ENCODE data around the gene NCBP3.

NCBP3 gene

GRCh38 chr17:3845621-3846436 lies at the start of gene NCBP3:
NCBP3 (minus strand) TSS chr17:3846246; CDS start chr17:3846223, 23 bp downstream.
- Histone ChIP-seq H3K4me3 (ENCODE audit: low read length) (peak within 1 kb of the TSS; percentile 89), H3K27me3 (ENCODE audit: insufficient read depth, low read length) (no peaks in the 10 kb centered on the region), H3K9me3 (ENCODE audit: low read length) (no peaks in the 10 kb centered on the region), H3K4me1 (ENCODE audit: insufficient read depth, low read length) (peaks cover 7% of the 10 kb centered on the region), H2AFZ (ENCODE audit: low read depth, low read length) (peak within 1 kb of the TSS; percentile 86), H3K36me3 (ENCODE audit: insufficient read depth, low read length) (peaks cover 30% of the 10 kb centered on the region)

- peaks cover 5% of the 10 kb centered on the region for H3K4me1 ChIP-seq (ENCODE audit: insufficient read depth, low read length)
- H3K27me3 ChIP-seq (ENCODE audit: insufficient read depth, low read length) = peaks cover 31% of the 10 kb centered on the region
- no peak overlapping the region for H3K4me3 ChIP-seq (ENCODE audit: low read length)
- no peak overlapping the region for H2AFZ ChIP-seq (ENCODE audit: low read depth, low read length)
- H3K36me3 ChIP-seq (ENCODE audit: insufficient read depth, low read length) = no peaks in the 10 kb centered on the region
- H3K9me3 ChIP-seq (ENCODE audit: low read length) = no peaks in the 10 kb centered on the region
Measured at GRCh38 chr17:3895354-3895753, 49.3 kb upstream of the NCBP3 start.

- Histone ChIP-seq H3K36me3 (ENCODE audit: insufficient read depth, low read length) (no peaks in the 10 kb centered on the region), H3K4me1 (ENCODE audit: insufficient read depth, low read length) (peaks cover 5% of the 10 kb centered on the region), H3K9me3 (ENCODE audit: low read length) (no peaks in the 10 kb centered on the region), H2AFZ (ENCODE audit: low read depth, low read length) (no peak overlapping the region), H3K27me3 (ENCODE audit: insufficient read depth, low read length) (peaks cover 35% of the 10 kb centered on the region), H3K4me3 (ENCODE audit: low read length) (no peak overlapping the region)
Measured at GRCh38 chr17:3894911-3895343, 48.9 kb upstream of the NCBP3 start.

- Histone ChIP-seq H3K4me3 (ENCODE audit: low read length) (no peak overlapping the region), H3K4me1 (ENCODE audit: insufficient read depth, low read length) (peaks cover 5% of the 10 kb centered on the region), H3K27me3 (ENCODE audit: insufficient read depth, low read length) (peaks cover 40% of the 10 kb centered on the region), H3K9me3 (ENCODE audit: low read length) (no peaks in the 10 kb centered on the region), H3K36me3 (ENCODE audit: insufficient read depth, low read length) (no peaks in the 10 kb centered on the region), H2AFZ (ENCODE audit: low read depth, low read length) (no peak overlapping the region)
Measured at GRCh38 chr17:3894188-3894587, 48.1 kb upstream of the NCBP3 start.

- Histone ChIP-seq H3K27me3 (ENCODE audit: insufficient read depth, low read length) (peaks cover 44% of the 10 kb centered on the region), H3K4me3 (ENCODE audit: low read length) (peak overlapping the region; percentile 54), H3K9me3 (ENCODE audit: low read length) (no peaks in the 10 kb centered on the region), H2AFZ (ENCODE audit: low read depth, low read length) (peak overlapping the region; percentile 78), H3K36me3 (ENCODE audit: insufficient read depth, low read length) (no peaks in the 10 kb centered on the region), H3K4me1 (ENCODE audit: insufficient read depth, low read length) (peaks cover 5% of the 10 kb centered on the region)
Measured at GRCh38 chr17:3893720-3894116, 47.7 kb upstream of the NCBP3 start.

- Histone ChIP-seq H3K4me1 (ENCODE audit: insufficient read depth, low read length) (peaks cover 5% of the 10 kb centered on the region), H3K36me3 (ENCODE audit: insufficient read depth, low read length) (no peaks in the 10 kb centered on the region), H2AFZ (ENCODE audit: low read depth, low read length) (peak within 1 kb of the TSS; percentile 87), H3K4me3 (ENCODE audit: low read length) (peak within 1 kb of the TSS; percentile 54), H3K9me3 (ENCODE audit: low read length) (no peaks in the 10 kb centered on the region), H3K27me3 (ENCODE audit: insufficient read depth, low read length) (peaks cover 48% of the 10 kb centered on the region)
Measured at GRCh38 chr17:3893003-3893719, 47.1 kb upstream of the NCBP3 start, which contains the start of gene CAMKK1. CAMKK1 (minus strand) TSS chr17:3893053; CDS start chr17:3885687, 7,366 bp downstream.

- H3K4me3 ChIP-seq (ENCODE audit: low read length) = peak overlapping the region; percentile 52
- no peaks in the 10 kb centered on the region for H3K36me3 ChIP-seq (ENCODE audit: insufficient read depth, low read length)
- no peaks in the 10 kb centered on the region for H3K9me3 ChIP-seq (ENCODE audit: low read length)
- peaks cover 54% of the 10 kb centered on the region for H3K27me3 ChIP-seq (ENCODE audit: insufficient read depth, low read length)
- peak overlapping the region; percentile 87 for H2AFZ ChIP-seq (ENCODE audit: low read depth, low read length)
- peaks cover 5% of the 10 kb centered on the region for H3K4me1 ChIP-seq (ENCODE audit: insufficient read depth, low read length)
Measured at GRCh38 chr17:3892095-3892998, 46.3 kb upstream of the NCBP3 start.

- Histone ChIP-seq H3K36me3 (ENCODE audit: insufficient read depth, low read length) (no peaks in the 10 kb centered on the region), H3K9me3 (ENCODE audit: low read length) (no peaks in the 10 kb centered on the region), H2AFZ (ENCODE audit: low read depth, low read length) (no peak overlapping the region), H3K27me3 (ENCODE audit: insufficient read depth, low read length) (peaks cover 55% of the 10 kb centered on the region), H3K4me3 (ENCODE audit: low read length) (peak overlapping the region; percentile 52), H3K4me1 (ENCODE audit: insufficient read depth, low read length) (peaks cover 5% of the 10 kb centered on the region)
Measured at GRCh38 chr17:3891626-3892094, 45.6 kb upstream of the NCBP3 start.

- no peak overlapping the region for H3K4me3 ChIP-seq (ENCODE audit: low read length)
- no peak overlapping the region for H2AFZ ChIP-seq (ENCODE audit: low read depth, low read length)
- H3K9me3 ChIP-seq (ENCODE audit: low read length) = no peaks in the 10 kb centered on the region
- peaks cover 49% of the 10 kb centered on the region for H3K27me3 ChIP-seq (ENCODE audit: insufficient read depth, low read length)
- H3K4me1 ChIP-seq (ENCODE audit: insufficient read depth, low read length) = peaks cover 5% of the 10 kb centered on the region
- H3K36me3 ChIP-seq (ENCODE audit: insufficient read depth, low read length) = no peaks in the 10 kb centered on the region
Measured at GRCh38 chr17:3890878-3891219, 44.8 kb upstream of the NCBP3 start.

- Histone ChIP-seq H3K9me3 (ENCODE audit: low read length) (no peaks in the 10 kb centered on the region), H3K36me3 (ENCODE audit: insufficient read depth, low read length) (no peaks in the 10 kb centered on the region), H3K4me1 (ENCODE audit: insufficient read depth, low read length) (peaks cover 5% of the 10 kb centered on the region), H2AFZ (ENCODE audit: low read depth, low read length) (no peak overlapping the region), H3K27me3 (ENCODE audit: insufficient read depth, low read length) (peaks cover 49% of the 10 kb centered on the region), H3K4me3 (ENCODE audit: low read length) (no peak overlapping the region)
Measured at GRCh38 chr17:3890082-3890877, 44.2 kb upstream of the NCBP3 start.

GRCh38 chr17:3889325-3890012 lies 43.4 kb upstream of the NCBP3 start:
- Histone ChIP-seq H3K4me1 (ENCODE audit: insufficient read depth, low read length) (peaks cover 5% of the 10 kb centered on the region), H2AFZ (ENCODE audit: low read depth, low read length) (no peak overlapping the region), H3K36me3 (ENCODE audit: insufficient read depth, low read length) (no peaks in the 10 kb centered on the region), H3K27me3 (ENCODE audit: insufficient read depth, low read length) (peaks cover 44% of the 10 kb centered on the region), H3K9me3 (ENCODE audit: low read length) (no peaks in the 10 kb centered on the region), H3K4me3 (ENCODE audit: low read length) (no peak overlapping the region)

All from neuron (in vitro differentiated cells).